HFFc6 (cell line): ENCODE measurements around the gene SLC45A1. TPM values are rescaled to one million over a fixed set of nuclear protein-coding genes. Genes with fewer than 3 reads are reported as not detected.

Experiments
- DNase-seq: peaks from one replicate; pipeline ENCODE4 v3.0.0-alpha.2; 2018
- H3K27ac Mint-ChIP-seq: 2 replicates; pipeline ENCODE4 v1.8.0; 2020; ENCODE audit warnings: mild to moderate bottlenecking, mixed read lengths
- H3K27me3 Mint-ChIP-seq: 2 replicates; pipeline ENCODE4 v1.8.0; 2021; ENCODE audit warnings: mild to moderate bottlenecking, moderate library complexity, mixed read lengths; ENCODE audit not compliant: insufficient read depth
- H3K36me3 Mint-ChIP-seq: 2 replicates; pipeline ENCODE4 v1.8.0; 2021; ENCODE audit warnings: low read depth, mixed read lengths
- H3K4me1 Mint-ChIP-seq: 2 replicates; pipeline ENCODE4 v1.8.0; 2020; ENCODE audit warnings: low read depth, mixed read lengths
- H3K4me3 Mint-ChIP-seq: 2 replicates; pipeline ENCODE4 v1.8.0; 2020; ENCODE audit warnings: mild to moderate bottlenecking, moderate library complexity, mixed read lengths
- H3K9me3 Mint-ChIP-seq: 2 replicates; pipeline ENCODE4 v1.8.0; 2020; ENCODE audit warnings: mild to moderate bottlenecking, mixed read lengths
- total RNA-seq, 6 experiments: library from RNA; stranded (reverse); fragmentation: NEBNext Ultra II Directional; extraction: Animal tissue kit (Norgen Biotek cat#: 25700); gene quantifications; 2 replicates in 1 of 6; 3 replicates in 5 of 6; pipeline ENCODE4 v1.2.3, GENCODE V29; 2021
- TF ChIP-seq, protein P1 (sequence below): fragments of 200-600 bp; sonication (generic); IDR thresholded peaks from 2 replicates; pipeline ENCODE4 v1.5.0; 2021; ENCODE audit warnings: antibody characterized with exemption, mild to moderate bottlenecking

The SLC45A1 gene
- total RNA-seq, 6 experiments from 2014 or later = 1.3 to 2.0 (median 1.6) TPM

- Mint-ChIP-seq H3K36me3 (peaks cover 28% of the 10 kb centered on the region), H3K4me3 (no peak overlapping the region), H3K4me1 (peaks cover 64% of the 10 kb centered on the region), H3K27me3 (peaks cover 2% of the 10 kb centered on the region), H3K27ac (no peak overlapping the region), H3K9me3 (no peaks in the 10 kb centered on the region)
- no peak for DNase-seq
- TF ChIP-seq, protein P1, sequence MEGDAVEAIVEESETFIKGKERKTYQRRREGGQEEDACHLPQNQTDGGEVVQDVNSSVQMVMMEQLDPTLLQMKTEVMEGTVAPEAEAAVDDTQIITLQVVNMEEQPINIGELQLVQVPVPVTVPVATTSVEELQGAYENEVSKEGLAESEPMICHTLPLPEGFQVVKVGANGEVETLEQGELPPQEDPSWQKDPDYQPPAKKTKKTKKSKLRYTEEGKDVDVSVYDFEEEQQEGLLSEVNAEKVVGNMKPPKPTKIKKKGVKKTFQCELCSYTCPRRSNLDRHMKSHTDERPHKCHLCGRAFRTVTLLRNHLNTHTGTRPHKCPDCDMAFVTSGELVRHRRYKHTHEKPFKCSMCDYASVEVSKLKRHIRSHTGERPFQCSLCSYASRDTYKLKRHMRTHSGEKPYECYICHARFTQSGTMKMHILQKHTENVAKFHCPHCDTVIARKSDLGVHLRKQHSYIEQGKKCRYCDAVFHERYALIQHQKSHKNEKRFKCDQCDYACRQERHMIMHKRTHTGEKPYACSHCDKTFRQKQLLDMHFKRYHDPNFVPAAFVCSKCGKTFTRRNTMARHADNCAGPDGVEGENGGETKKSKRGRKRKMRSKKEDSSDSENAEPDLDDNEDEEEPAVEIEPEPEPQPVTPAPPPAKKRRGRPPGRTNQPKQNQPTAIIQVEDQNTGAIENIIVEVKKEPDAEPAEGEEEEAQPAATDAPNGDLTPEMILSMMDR = no peak
These were observed 72.1 kb downstream of the SLC45A1 start for GRCh38 chr1:8389958-8390535.

- Mint-ChIP-seq H3K36me3 (peaks cover 35% of the 10 kb centered on the region), H3K27ac (peak overlapping the region; percentile 36; the same call in 1 of the 2 replicates), H3K27me3 (peaks cover 6% of the 10 kb centered on the region), H3K9me3 (no peaks in the 10 kb centered on the region), H3K4me1 (peaks cover 67% of the 10 kb centered on the region), H3K4me3 (no peak overlapping the region)
- no peak for DNase-seq
- TF ChIP-seq, protein P1 = no peak
These were observed 72.8 kb downstream of the SLC45A1 start for GRCh38 chr1:8390707-8391106.

DNA sequence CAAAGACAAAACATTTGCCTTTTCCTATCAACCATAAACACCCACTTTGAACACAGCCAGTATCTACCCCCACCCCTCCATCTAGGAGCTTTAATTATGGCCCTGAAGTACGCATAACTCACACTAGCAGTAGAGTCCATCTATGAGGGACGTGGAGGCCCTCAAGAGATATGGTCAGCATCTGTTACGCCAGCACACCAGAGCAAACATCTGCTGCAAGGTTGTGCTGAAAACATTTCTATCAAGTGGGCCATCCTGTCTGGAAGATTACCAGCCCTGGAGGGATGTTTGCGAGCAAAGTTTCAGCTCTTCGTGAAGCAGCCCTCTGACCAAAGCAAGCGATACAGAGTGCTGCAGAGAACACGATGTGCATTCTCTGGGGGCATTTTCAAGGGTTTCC is 74.6 kb downstream of the SLC45A1 start:
- H3K36me3 Mint-ChIP-seq = peaks cover 35% of the 10 kb centered on the region
- H3K9me3 Mint-ChIP-seq = no peaks in the 10 kb centered on the region
- no peak overlapping the region for H3K27ac Mint-ChIP-seq
- no peak overlapping the region for H3K4me3 Mint-ChIP-seq
- H3K4me1 Mint-ChIP-seq = peaks cover 75% of the 10 kb centered on the region
- H3K27me3 Mint-ChIP-seq = peaks cover 6% of the 10 kb centered on the region
- TF ChIP-seq, protein P1 = no peak
- no peak for DNase-seq
